Mucosa of gallbladder (tissue), 1 donor: ENCODE results near the gene PAM16. TPM values are rescaled to one million over a fixed set of nuclear protein-coding genes. Genes with fewer than 3 reads are reported as not detected.
A peak's percentile ranks its signal among the peaks of the same experiment; 100 is the strongest.
"Not testable (repeated sequence)": the region's sequence is repeated elsewhere in the genome, so short reads cannot be mapped to it uniquely, and the experiment has no call there.

Experiments used
- DNase-seq: peaks from one replicate; pipeline ENCODE4 v3.0.0-alpha.2; 2020; ENCODE audit warnings: low spot score
- total RNA-seq: library from RNA; stranded (reverse); gene quantifications from one replicate; pipeline ENCODE4 v1.2.1, GENCODE V29; 2021
- donor health status: DM: no; HTN: no; CAD: no.

Gene PAM16
- total RNA-seq, 1 donor from 2014 or later = 27.5 TPM

DNA sequence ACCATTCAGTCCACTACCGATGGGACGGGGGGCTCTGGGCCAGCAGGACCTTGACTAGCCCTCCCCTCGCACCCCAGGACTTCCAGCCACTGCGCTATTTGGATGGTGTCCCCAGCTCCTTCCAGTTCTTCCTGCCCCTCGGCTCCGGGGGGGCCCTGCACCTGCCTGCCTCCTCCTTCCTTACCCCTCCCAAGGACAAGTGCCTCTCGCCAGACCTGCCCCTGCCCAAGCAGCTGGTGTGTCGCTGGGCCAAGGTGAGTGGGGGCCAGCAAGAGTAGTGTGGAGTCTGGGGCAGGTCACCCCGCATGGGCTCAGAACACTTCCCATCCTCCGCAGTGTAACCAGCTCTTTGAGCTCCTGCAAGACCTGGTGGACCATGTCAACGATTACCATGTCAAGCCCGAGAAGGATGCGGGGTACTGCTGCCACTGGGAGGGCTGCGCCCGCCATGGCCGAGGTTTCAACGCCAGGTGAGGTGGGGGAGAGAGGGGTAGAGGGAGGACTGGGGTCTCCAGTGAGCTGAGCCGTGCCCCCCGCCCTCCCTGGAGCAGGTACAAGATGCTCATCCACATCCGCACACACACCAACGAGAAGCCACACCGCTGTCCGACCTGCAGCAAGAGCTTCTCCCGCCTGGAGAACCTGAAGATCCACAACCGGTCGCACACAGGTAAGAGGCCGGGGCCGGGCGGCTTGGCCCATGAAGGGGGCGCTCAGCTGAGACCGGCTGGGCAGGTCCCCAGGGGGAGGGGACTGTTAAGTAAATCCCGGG, 16.2 kb downstream of the PAM16 start:
- DNase-seq = no peak

GRCh38 chr16:4333714-4334113, 17.4 kb downstream of the PAM16 start:
- DNase-seq = not testable (repeated sequence)

DNA sequence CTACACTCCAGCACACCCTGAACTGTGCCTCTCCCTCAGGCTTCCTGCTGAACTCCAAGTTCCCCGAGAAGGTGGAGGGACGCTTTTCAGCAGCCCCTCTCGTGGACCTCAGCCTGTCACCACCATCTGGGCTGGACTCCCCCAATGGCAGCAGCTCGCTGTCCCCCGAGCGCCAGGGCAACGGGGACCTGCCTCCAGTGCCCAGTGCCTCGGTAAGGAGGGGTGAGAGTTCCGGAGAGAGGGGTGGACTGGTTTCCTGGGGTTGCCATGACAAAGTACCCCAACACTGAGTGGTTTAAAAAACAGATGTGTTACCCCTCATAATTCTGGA, 17.8 kb downstream of the PAM16 start:
- no peak for DNase-seq

- no peak for DNase-seq
These were observed 18.4 kb downstream of the PAM16 start for GRCh38 chr16:4332623-4333307.

GRCh38 chr16:4332083-4332482, 19.0 kb downstream of the PAM16 start:
- DNase-seq = no peak

DNA sequence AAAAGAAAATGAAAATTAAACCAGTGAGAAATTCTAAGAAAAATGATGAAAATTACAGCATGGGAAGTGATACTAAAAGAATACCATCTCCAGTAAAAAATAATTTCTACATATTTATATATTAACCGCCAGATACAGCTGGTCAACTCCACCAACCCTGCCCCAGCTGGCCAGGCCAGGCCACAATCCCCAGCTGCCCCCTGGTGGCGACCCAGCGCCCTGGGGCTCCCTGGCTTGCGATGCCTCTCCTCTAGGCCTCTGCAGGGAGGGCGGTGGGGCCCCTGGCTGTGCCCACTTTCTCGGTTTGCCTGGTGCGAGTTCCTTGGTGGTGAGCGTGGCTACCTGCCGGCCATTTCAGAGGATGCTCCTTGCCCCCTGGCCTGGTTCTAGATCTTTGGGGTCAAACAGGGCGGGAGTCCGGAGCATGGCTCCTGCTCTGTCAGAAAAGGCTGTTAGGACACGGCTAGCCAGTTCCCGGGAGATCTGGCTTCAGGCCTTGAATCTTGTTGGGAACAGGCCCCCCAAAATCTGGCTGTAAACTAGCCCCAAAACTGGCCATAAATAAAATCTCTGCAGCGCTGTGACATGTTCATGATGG, 20.7 kb downstream of the PAM16 start:
- peak; percentile 79 for DNase-seq

DNA sequence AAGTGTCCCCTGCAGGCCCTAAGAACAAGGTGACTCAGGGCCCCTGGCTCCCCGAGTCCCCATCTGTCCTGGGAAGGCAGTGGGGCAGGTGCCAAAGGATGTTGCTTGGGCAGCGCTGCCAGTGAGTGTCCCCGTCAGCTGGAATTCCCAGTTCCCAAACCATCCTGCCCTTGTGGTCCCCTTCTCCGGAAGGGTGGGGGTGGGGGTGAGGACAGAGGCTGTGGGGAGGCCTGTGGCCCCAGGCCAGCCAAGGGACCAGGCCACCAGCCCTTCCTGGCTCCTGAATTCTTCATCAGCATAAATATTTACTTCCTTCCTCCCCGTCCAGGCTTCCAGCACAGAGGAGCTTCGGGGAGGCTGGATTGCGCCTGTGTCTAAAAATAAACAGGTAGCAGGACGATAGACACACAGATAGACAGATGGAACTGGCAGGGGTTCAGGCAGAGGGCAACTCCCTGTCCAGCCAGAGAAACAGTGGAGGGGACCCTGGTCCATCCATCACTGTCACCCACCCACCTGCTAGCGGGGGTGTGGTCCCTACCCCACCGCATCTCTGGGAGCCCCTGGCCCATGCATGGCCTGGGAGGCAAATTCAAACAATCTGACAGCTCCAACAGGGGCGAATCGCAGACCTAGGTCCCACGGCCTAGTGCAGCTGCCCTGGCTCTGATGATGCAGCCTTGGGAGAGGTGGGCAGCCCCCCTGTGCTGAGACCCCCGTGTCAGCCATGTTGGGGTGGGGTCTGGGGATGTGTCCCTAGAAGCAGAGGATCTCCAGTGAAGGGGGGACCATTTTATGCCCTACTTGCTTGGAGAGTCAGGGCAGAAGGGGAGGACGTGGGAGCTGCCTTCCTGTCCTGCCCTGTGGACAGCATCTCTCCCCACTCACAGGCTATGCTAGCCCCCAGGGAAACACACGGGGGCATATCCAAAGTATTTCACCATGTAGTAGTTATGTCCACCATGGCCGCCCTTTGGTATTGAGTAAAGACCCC, 22.0 kb downstream of the PAM16 start:
- no peak for DNase-seq

DNA sequence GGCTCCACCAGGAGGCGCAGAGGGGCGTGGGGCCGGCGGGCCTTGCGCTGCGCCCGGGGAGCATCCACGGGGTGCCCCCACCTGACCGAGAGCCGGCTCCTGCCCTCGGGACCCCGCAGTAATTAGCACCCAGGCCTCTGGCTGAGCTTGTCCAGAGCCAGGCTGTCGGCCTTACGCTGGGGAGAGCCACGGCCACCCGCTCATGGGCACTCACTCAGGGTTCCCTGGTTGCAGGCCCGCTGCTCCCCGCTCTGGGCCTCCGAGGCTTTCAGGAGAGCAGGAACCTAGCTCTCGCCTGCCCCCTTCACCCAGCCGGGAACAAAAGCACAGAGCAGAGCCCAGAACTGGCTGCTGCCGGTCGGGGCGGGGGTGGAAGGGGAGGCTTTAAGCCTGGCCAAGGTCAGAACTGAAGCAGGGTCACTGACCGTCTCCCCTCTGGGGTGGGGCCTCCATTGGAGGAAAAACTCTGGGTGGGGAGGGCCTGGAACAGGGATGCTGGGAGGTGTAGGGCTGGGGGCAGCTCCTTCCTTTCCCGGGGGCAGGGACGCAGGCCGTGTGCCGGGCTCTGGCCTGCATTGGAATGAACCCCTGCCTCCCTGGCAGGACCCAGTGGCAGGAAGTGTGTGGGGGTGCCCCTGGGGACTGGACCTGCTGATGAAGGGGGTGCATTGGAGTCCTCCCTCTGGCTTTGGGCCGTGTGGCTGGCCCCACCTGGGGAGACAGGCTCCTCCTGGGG, 22.9 kb downstream of the PAM16 start:
- peak; percentile 81 for DNase-seq

- DNase-seq = no peak
These were observed 23.6 kb downstream of the PAM16 start for GRCh38 chr16:4327386-4328045.

GRCh38 chr16:4325253-4325758, 25.8 kb downstream of the PAM16 start:
- no peak for DNase-seq

DNA sequence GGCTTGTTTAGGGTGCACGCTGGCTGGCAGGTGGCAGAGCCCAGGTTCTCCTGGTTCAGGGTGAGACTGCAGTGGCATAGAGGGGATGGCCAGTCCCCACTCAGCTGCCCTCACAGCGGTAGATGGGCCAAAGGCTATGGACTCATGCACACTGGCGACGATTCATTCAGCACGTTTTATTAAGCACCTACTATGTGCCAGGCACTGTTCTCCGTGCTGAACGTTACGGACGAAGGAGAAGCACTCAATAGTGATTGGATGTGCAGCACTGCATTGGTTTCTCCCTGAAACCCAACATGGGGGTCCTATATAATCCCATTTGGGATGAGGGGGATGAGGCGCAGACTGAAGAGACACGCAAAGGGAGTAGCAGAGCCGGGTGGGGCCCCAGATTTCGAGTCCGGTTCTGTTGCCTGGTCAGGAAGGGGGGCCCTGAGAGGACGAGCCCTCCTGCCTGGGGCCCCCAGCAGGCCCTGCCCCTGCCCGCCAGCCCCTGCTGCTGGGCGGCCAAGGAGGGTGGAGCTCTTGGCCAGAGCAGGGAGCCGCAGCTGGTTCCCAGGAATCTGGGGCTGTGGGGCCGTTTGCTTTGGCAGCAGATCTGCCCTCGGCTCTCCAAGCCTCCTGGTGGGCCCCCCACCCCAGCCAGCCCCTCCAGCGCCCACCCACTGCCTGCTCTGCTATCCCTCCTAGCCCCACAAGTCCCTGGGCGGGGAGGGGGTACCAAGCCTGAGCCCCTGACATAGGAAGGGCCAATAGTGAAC, 26.4 kb downstream of the PAM16 start:
- DNase-seq = no peak

- DNase-seq = no peak
These were observed 27.2 kb downstream of the PAM16 start for GRCh38 chr16:4323845-4324488.

- DNase-seq = no peak
These were observed 27.9 kb downstream of the PAM16 start for GRCh38 chr16:4323071-4323844.

DNA sequence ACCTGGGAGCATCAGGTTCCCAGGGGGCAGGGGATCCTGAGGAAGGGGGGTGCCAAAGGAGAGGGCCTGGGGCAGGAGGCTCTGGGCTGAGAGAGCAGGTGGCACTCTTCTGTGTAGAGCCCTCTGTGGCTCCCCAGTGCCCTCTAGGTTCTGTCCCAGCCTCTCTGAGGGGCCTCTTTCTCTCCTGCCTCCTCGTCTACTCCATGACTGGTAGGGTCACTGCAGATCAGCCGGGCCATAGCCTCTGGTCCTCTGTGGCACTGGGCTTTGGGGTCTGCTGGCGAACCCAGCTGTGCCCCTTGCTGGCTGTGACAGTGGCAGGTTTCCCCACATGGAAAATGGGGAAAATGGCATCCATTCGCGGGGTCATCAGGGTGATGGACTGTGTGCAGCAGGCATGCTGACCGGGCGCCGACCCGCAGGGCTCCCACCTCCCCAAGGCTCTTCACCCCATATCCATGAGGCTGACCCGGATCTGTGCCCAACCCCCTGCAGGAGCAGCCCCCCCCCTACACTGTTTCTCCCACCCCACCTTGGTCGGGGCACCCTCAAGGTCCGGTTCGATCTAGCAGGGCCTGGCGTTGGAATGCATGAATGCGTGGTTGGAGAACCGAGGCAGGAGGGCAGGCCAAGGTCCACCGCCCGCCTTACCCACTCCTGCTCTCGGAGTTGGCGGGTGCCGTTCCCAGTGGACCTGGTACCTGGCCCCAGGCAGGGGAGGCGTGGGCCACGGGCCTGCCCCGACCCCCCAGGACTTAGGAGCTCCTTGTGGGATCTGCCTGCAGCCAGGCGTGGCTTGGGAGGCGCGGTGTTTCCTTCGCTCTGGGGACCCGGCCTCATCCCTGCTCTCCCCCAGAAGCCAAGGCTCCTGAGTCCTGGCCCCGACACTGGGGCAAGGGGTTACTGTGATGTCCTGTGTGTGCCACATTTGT, 28.7 kb downstream of the PAM16 start:
- DNase-seq = peak; percentile 46

- DNase-seq = no peak
These were observed 29.6 kb downstream of the PAM16 start for GRCh38 chr16:4321286-4322120.

DNA sequence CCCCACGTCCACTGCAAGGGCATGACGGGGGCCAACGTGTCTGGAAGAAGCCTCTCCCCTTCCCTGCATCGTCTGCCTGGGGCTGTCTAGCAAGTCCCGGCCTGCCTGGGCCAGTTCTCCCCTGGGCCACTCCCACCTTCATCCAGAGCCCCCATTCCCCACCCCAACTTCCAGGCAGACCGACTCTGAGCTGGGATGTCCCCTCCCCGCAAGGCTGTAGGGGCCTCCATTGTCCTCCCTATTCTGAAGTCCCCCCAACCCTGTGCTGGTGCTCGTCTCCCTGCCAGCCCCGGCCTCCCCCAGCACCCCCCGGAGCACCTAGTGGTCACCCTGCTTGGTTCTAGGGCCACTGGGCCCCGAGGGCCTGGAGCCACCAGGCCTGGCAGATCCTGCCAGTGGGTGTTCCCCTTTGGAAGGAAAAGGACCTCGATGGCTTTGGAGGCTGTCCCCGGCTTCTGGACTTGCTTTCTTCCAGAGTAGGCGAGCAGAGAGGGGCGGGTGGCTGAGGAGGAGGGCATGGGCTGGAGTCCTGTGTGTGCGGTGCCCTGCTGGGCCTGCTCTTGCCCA, 30.5 kb downstream of the PAM16 start:
- no peak for DNase-seq
